Endothelial cell of umbilical vein (primary cell): ENCODE results near the gene ZCCHC4.

Experiments
- EZH2 ChIP-seq: IDR thresholded peaks from 2 replicates; pipeline ENCODE4 v1.6.1; 2012; ENCODE audit warnings: borderline replicate concordance, low read depth, mild to moderate bottlenecking, moderate library complexity, low read length, inconsistent platforms; ENCODE audit not compliant: severe bottlenecking
- FOS ChIP-seq: IDR thresholded peaks from 2 replicates; pipeline ENCODE4 v1.6.1; 2011; ENCODE audit warnings: mild to moderate bottlenecking, low read length, moderate library complexity, borderline replicate concordance; ENCODE audit not compliant: insufficient read depth
- GATA2 ChIP-seq: IDR thresholded peaks from 2 replicates; pipeline ENCODE4 v1.7.0; 2011; ENCODE audit warnings: low read depth, mild to moderate bottlenecking, moderate library complexity, mixed read lengths, low read length; ENCODE audit not compliant: insufficient read length, insufficient read depth
- POLR2A ChIP-seq: IDR thresholded peaks from 2 replicates; pipeline ENCODE4 v1.6.1; 2012; ENCODE audit warnings: low read depth, mild to moderate bottlenecking, control low read depth, low read length
- POLR2AphosphoS5 ChIP-seq: IDR thresholded peaks from 2 replicates; pipeline ENCODE4 v1.6.1; 2012; ENCODE audit warnings: low read depth, mild to moderate bottlenecking, control low read depth, low read length, moderate library complexity; ENCODE audit not compliant: insufficient read depth
- TF ChIP-seq, protein P1 (sequence below), 2 donors: IDR thresholded peaks; 1 replicate in 1 of 2; 2 replicates in 1 of 2; pipeline ENCODE4 v1.5.1; 2011; ENCODE audit warnings: low read length in 2 of 2, mild to moderate bottlenecking in 2 of 2, moderate library complexity in 2 of 2, control low read depth in 1 of 2, inconsistent platforms in 1 of 2, low read depth in 1 of 2; ENCODE audit not compliant: insufficient read depth in 1 of 2; ENCODE audit errors: extremely low read depth in 1 of 2
- TF ChIP-seq, protein P2 (sequence below): IDR thresholded peaks from 2 replicates; pipeline ENCODE4 v1.6.1; 2011; ENCODE audit not compliant: insufficient read depth, insufficient read length

DNA sequence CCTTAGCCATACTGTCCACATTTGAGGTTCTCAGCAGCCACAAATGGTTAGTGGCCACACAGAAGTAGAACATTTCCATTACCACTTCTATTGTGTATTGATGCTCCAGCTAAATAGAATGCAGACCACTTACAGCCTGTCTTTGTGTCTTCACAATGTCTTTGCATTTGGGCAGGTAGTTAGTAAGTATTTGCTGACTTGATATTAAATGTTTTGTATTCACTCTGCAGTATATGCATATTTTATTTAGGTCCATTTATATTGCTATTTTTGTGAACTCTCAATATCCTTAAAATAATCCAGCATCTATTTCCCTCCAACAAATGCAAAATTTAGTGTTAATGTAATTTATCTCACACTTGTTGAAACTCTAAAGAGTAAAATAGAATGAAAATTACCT lies 91.1 kb downstream of the ZCCHC4 start:
- TF ChIP-seq POLR2A (no peak), GATA2 (no peak), FOS (no peak), EZH2 (no peak), POLR2AphosphoS5 (no peak)
- TF ChIP-seq, protein P1, sequence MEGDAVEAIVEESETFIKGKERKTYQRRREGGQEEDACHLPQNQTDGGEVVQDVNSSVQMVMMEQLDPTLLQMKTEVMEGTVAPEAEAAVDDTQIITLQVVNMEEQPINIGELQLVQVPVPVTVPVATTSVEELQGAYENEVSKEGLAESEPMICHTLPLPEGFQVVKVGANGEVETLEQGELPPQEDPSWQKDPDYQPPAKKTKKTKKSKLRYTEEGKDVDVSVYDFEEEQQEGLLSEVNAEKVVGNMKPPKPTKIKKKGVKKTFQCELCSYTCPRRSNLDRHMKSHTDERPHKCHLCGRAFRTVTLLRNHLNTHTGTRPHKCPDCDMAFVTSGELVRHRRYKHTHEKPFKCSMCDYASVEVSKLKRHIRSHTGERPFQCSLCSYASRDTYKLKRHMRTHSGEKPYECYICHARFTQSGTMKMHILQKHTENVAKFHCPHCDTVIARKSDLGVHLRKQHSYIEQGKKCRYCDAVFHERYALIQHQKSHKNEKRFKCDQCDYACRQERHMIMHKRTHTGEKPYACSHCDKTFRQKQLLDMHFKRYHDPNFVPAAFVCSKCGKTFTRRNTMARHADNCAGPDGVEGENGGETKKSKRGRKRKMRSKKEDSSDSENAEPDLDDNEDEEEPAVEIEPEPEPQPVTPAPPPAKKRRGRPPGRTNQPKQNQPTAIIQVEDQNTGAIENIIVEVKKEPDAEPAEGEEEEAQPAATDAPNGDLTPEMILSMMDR (IDR thresholded peaks at IDR 0.05; ENCODE audit: extremely low read depth in 1 of 2, insufficient read depth in 1 of 2, low read depth in 1 of 2, low read length in 2 of 2), result no peak
- TF ChIP-seq, protein P2, sequence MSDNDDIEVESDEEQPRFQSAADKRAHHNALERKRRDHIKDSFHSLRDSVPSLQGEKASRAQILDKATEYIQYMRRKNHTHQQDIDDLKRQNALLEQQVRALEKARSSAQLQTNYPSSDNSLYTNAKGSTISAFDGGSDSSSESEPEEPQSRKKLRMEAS, result no peak
